Calu3 (cell line): ENCODE results near the gene PTGDR. TPM values are rescaled to one million over a fixed set of nuclear protein-coding genes. Genes with fewer than 3 reads are reported as not detected.

Experiments
- BruUV-seq: library from RNA; stranded (reverse); fragments of 400-500 nt; replicated peaks from 2 replicates; lab custom pipeline; 2021; lab: Mats Ljungman, UMichigan
- CTCF ChIA-PET: fragments of 300-600 bp; sonication (Branson Sonifier 250); formaldehyde crosslinking; loops from one replicate; lab custom pipeline; 2022; ENCODE audit warnings: antibody characterized with exemption; lab: Charles Lee
- DNase-seq: peaks from one replicate; pipeline ENCODE4 v3.0.0; 2022
- H3K27ac Mint-ChIP-seq: one replicate; pipeline ENCODE4 v1.8.0; 2022; ENCODE audit warnings: mixed read lengths; ENCODE audit not compliant: unreplicated experiment
- H3K27me3 Mint-ChIP-seq: one replicate; pipeline ENCODE4 v1.8.0; 2022; ENCODE audit warnings: mixed read lengths; ENCODE audit not compliant: unreplicated experiment
- H3K36me3 Mint-ChIP-seq: one replicate; pipeline ENCODE4 v1.8.0; 2022; ENCODE audit warnings: mild to moderate bottlenecking, moderate library complexity, mixed read lengths; ENCODE audit not compliant: insufficient read depth, unreplicated experiment
- H3K4me1 Mint-ChIP-seq: one replicate; pipeline ENCODE4 v1.8.0; 2022; ENCODE audit warnings: mild to moderate bottlenecking, low read depth, mixed read lengths; ENCODE audit not compliant: unreplicated experiment
- H3K4me3 Mint-ChIP-seq: one replicate; pipeline ENCODE4 v1.8.0; 2022; ENCODE audit warnings: mild to moderate bottlenecking, low read depth, moderate library complexity, mixed read lengths; ENCODE audit not compliant: unreplicated experiment
- H3K9me3 Mint-ChIP-seq: one replicate; pipeline ENCODE4 v1.8.0; 2022; ENCODE audit warnings: low read depth, mixed read lengths; ENCODE audit not compliant: unreplicated experiment
- CTCF ChIP-seq: fragments of 200-600 bp; IDR thresholded peaks from one replicate; pipeline ENCODE4 v1.8.0; 2022; ENCODE audit warnings: antibody characterized with exemption; ENCODE audit not compliant: unreplicated experiment
- intact Hi-C: fragments of 100-400 bp; cut with micrococcal nuclease; formaldehyde crosslinking; loops from one replicate; pipeline ENCODE4 v1.10.0; 2022; ENCODE audit not compliant: unreplicated experiment
- total RNA-seq: library from RNA; stranded (reverse); gene quantifications from 2 replicates; pipeline ENCODE4 v1.2.3, GENCODE V29; 2022

PTGDR gene
- total RNA-seq, 1 experiment from 2014 or later: not detected

- Mint-ChIP-seq H3K27ac (no peak overlapping the region), H3K4me1 (no peaks in the 10 kb centered on the region), H3K4me3 (no peak overlapping the region), H3K27me3 (peaks cover 58% of the 10 kb centered on the region), H3K9me3 (peaks cover 2% of the 10 kb centered on the region), H3K36me3 (no peaks in the 10 kb centered on the region)
- BruUV-seq: no TSS peak
- no peak for DNase-seq
- no peak for TF ChIP-seq CTCF
- intact Hi-C loops: no loop called here
- CTCF ChIA-PET: no interaction called here
Measured at GRCh38 chr14:52254086-52254485, 13.4 kb upstream of the PTGDR start.

- no peak overlapping the region for H3K27ac Mint-ChIP-seq
- peaks cover 2% of the 10 kb centered on the region for H3K9me3 Mint-ChIP-seq
- H3K4me3 Mint-ChIP-seq: no peak overlapping the region
- intact Hi-C loops: no loop called here
- no peak for DNase-seq
- CTCF ChIA-PET: interaction anchor here (0.7 kb wide), 1 partner anchor 41 kb away, joined by 4 read pairs; no protein-coding TSS in a partner anchor
- BruUV-seq: no TSS peak
- peaks cover 51% of the 10 kb centered on the region for H3K27me3 Mint-ChIP-seq
- H3K4me1 Mint-ChIP-seq: no peaks in the 10 kb centered on the region
- no peak for TF ChIP-seq CTCF
- H3K36me3 Mint-ChIP-seq: no peaks in the 10 kb centered on the region
Measured at GRCh38 chr14:52258783-52259182, 8.7 kb upstream of the PTGDR start.

GRCh38 chr14:52259434-52259833 lies 8.1 kb upstream of the PTGDR start:
- H3K27me3 Mint-ChIP-seq: peaks cover 50% of the 10 kb centered on the region
- no peaks in the 10 kb centered on the region for H3K36me3 Mint-ChIP-seq
- DNase-seq: no peak
- peaks cover 2% of the 10 kb centered on the region for H3K9me3 Mint-ChIP-seq
- no peaks in the 10 kb centered on the region for H3K4me1 Mint-ChIP-seq
- no peak overlapping the region for H3K27ac Mint-ChIP-seq
- intact Hi-C loops: no loop called here
- CTCF ChIA-PET: no interaction called here
- no TSS peak for BruUV-seq
- no peak overlapping the region for H3K4me3 Mint-ChIP-seq
- TF ChIP-seq CTCF: no peak

- no TSS peak for BruUV-seq
- Mint-ChIP-seq H3K27me3 (peaks cover 39% of the 10 kb centered on the region), H3K27ac (no peak overlapping the region), H3K9me3 (no peaks in the 10 kb centered on the region), H3K4me1 (no peaks in the 10 kb centered on the region), H3K4me3 (no peak overlapping the region), H3K36me3 (no peaks in the 10 kb centered on the region)
- no peak for TF ChIP-seq CTCF
- DNase-seq: no peak
- CTCF ChIA-PET: no interaction called here
- intact Hi-C loops: no loop called here
Measured at GRCh38 chr14:52262600-52262999, 4.9 kb upstream of the PTGDR start.
